Progenitor cell of endocrine pancreas (in vitro differentiated cells): ENCODE measurements around the gene PPP1R16B. TPM values are rescaled to one million over a fixed set of nuclear protein-coding genes. Genes with fewer than 3 reads are reported as not detected.

Experiments
- DNase-seq: peaks from one replicate; pipeline ENCODE4 v3.0.0; 2021; ENCODE audit warnings: low spot score; ENCODE audit not compliant: unreplicated experiment
- H3K27ac Mint-ChIP-seq: 2 replicates; pipeline ENCODE4 v1.8.0; 2021; ENCODE audit warnings: mild to moderate bottlenecking, moderate library complexity, mixed read lengths
- H3K27me3 Mint-ChIP-seq: 2 replicates; pipeline ENCODE4 v1.8.0; 2021; ENCODE audit warnings: mixed read lengths
- H3K36me3 Mint-ChIP-seq: 2 replicates; pipeline ENCODE4 v1.8.0; 2022; ENCODE audit warnings: mixed read lengths; ENCODE audit not compliant: insufficient read depth
- H3K4me1 Mint-ChIP-seq: 2 replicates; pipeline ENCODE4 v1.8.0; 2021; ENCODE audit warnings: low read depth, mixed read lengths
- H3K4me3 Mint-ChIP-seq: 2 replicates; pipeline ENCODE4 v1.8.0; 2021; ENCODE audit warnings: low read depth, mild to moderate bottlenecking, moderate library complexity, mixed read lengths
- H3K9me3 Mint-ChIP-seq: 2 replicates; pipeline ENCODE4 v1.8.0; 2021; ENCODE audit warnings: low read depth, mixed read lengths
- total RNA-seq: library from RNA; stranded (reverse); gene quantifications from 2 replicates; pipeline ENCODE4 v1.2.1, GENCODE V29; 2021
- TF ChIP-seq, protein P1 (sequence below): fragments of 200-600 bp; sonication (generic); IDR thresholded peaks from one replicate; pipeline ENCODE4 v1.5.0; 2021; ENCODE audit warnings: antibody characterized with exemption, mild to moderate bottlenecking; ENCODE audit not compliant: unreplicated experiment

The PPP1R16B gene
- total RNA-seq, 1 donor from 2014 or later = not detected

DNA sequence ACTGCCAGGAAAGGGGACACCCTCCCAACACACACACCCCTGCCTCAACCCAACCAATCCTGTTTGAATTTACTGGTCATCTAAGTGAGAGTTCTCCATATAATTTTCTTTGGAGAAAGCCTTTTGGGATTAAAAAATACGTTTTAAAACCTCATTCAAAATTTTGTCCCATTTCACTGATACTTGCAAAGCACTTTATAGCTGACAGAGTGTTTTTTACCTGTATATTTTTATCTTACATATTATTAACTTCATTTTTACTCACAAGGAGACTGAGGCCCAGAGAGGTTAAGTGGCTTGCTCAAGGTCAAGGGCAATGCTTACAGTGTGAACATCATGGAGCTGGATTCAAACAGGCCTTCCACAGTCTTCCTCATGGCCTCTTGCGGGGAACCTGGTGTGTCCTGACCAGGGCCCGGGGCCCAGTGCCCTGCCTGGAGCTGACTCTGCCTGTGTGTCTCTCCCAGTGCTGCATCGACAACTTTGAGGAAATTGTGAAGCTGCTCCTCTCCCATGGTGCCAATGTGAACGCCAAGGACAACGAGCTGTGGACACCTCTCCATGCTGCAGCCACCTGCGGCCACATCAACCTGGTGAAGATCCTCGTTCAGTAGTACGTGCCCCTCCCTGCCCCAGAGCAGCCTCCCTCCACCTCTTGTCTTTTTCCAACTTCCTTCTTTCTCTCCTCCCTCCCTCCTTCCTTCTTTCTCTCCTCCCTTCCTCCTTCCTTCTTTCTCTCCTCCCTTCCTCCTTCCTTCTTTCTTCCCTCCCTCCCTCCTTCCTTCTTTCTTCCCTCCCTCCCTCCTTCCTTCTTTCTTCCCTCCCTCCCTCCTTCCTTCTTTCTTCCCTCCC, 89.8 kb downstream of the PPP1R16B start:
- Mint-ChIP-seq H3K27ac (no peak overlapping the region), H3K27me3 (peaks cover 35% of the 10 kb centered on the region), H3K9me3 (no peaks in the 10 kb centered on the region), H3K36me3 (no peaks in the 10 kb centered on the region), H3K4me3 (no peak overlapping the region), H3K4me1 (peaks cover 1% of the 10 kb centered on the region)
- TF ChIP-seq, protein P1, sequence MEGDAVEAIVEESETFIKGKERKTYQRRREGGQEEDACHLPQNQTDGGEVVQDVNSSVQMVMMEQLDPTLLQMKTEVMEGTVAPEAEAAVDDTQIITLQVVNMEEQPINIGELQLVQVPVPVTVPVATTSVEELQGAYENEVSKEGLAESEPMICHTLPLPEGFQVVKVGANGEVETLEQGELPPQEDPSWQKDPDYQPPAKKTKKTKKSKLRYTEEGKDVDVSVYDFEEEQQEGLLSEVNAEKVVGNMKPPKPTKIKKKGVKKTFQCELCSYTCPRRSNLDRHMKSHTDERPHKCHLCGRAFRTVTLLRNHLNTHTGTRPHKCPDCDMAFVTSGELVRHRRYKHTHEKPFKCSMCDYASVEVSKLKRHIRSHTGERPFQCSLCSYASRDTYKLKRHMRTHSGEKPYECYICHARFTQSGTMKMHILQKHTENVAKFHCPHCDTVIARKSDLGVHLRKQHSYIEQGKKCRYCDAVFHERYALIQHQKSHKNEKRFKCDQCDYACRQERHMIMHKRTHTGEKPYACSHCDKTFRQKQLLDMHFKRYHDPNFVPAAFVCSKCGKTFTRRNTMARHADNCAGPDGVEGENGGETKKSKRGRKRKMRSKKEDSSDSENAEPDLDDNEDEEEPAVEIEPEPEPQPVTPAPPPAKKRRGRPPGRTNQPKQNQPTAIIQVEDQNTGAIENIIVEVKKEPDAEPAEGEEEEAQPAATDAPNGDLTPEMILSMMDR = no peak
- no peak for DNase-seq

DNA sequence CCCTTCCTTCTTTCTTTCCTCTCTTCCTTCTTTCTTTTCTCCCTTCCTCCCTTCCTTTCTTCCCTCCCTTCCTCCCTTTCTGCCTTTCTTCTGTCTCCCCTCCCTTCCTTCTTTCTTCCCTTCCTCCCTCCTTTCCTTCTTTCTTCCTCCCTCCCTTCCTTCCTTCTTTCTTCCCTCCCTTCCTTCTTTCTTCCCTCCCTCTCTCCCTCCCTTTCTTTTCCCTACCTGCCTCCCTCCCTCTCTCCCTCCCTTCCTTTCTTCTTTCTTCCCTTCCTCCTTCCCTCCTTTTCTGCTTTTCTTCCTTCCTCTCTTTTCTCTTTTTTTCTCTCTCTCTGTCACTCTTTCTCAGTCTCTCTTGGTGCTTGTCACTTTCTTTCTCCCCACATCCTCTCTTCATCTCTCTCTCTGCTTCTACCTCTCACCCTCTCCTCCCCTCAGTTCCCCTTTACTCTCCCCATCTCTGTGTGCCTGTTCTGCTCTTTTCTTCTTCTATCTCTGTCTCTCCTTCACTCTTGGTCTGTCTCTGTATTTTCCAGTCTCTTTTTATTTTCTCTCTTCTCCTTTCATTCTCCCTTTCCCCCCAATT, 90.6 kb downstream of the PPP1R16B start:
- H3K27me3 Mint-ChIP-seq = peaks cover 35% of the 10 kb centered on the region

DNA sequence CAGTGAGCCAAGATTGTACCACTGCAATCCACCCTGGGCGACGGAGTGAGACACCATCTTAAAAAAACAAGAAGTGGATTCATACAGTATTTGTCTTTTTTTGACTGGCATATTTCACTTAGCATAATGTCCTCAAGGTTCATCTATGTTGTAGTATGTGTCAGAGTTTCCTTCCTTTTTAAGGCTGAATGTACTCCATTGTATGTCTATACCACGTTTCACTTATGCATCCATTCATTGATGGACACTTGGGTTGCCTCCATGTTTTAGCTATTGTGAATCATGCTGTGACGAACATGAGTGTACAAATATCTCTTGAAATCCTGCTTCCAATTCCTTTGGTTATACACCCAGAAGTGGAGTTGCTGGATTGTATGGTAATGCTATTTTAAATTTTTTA, 91.8 kb downstream of the PPP1R16B start:
- DNase-seq = no peak
- Mint-ChIP-seq H3K27ac (no peak overlapping the region), H3K36me3 (no peaks in the 10 kb centered on the region), H3K27me3 (peaks cover 35% of the 10 kb centered on the region), H3K4me1 (peaks cover 1% of the 10 kb centered on the region), H3K9me3 (no peaks in the 10 kb centered on the region), H3K4me3 (no peak overlapping the region)
- TF ChIP-seq, protein P1 = no peak

More for the DNA sequence above, 90.6 kb downstream of the PPP1R16B start:
- DNase-seq = no peak
- no peaks in the 10 kb centered on the region for H3K36me3 Mint-ChIP-seq
- H3K4me3 Mint-ChIP-seq = no peak overlapping the region
- no peaks in the 10 kb centered on the region for H3K9me3 Mint-ChIP-seq
- no peak overlapping the region for H3K27ac Mint-ChIP-seq
- peaks cover 1% of the 10 kb centered on the region for H3K4me1 Mint-ChIP-seq
- TF ChIP-seq, protein P1 = no peak

DNA sequence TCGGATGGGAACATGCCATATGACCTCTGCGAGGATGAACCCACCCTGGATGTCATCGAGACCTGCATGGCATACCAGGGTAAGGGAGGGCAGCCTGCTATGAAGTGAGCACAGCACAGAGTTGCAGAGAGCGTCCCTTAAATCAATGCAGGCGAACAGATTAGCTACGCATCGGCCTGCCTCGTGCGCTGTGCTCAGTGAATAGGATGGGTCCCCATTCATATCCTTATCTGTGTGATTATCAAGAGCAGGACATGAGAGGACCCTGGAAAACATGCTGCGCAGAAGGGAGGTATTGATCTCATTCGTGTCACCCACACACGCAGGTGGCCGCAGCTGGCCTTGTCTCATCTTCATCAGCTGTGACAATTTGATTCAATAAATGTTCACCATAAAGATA, 95.1 kb downstream of the PPP1R16B start:
- Mint-ChIP-seq H3K4me3 (no peak overlapping the region), H3K27me3 (peaks cover 11% of the 10 kb centered on the region), H3K36me3 (no peaks in the 10 kb centered on the region), H3K9me3 (no peaks in the 10 kb centered on the region), H3K4me1 (no peaks in the 10 kb centered on the region), H3K27ac (no peak overlapping the region)
- no peak for DNase-seq
- TF ChIP-seq, protein P1 = no peak

DNA sequence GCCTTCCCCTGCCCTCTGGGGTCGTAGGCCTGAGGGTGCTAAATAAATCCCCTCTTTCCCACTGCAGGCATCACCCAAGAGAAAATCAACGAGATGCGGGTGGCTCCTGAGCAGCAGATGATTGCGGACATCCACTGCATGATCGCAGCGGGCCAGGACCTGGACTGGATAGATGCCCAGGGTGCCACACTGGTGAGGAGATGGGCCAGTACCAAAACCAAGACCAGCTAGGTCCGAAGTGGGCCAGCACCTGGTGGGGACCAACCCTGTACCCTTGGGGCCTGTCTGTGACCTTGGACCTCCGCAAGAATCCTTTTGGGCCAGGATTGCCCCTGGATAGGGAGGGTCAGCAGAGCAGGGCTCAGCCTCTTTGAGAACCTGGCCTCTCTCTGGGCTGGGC, 97.1 kb downstream of the PPP1R16B start:
- H3K4me1 Mint-ChIP-seq = no peaks in the 10 kb centered on the region
- TF ChIP-seq, protein P1 = no peak
- no peak overlapping the region for H3K27ac Mint-ChIP-seq
- no peak for DNase-seq
- H3K27me3 Mint-ChIP-seq = peaks cover 6% of the 10 kb centered on the region
- H3K36me3 Mint-ChIP-seq = no peaks in the 10 kb centered on the region
- no peak overlapping the region for H3K4me3 Mint-ChIP-seq
- no peaks in the 10 kb centered on the region for H3K9me3 Mint-ChIP-seq
